Caki2 (cell line): Measurements from ENCODE around the gene HLA-DQA1. TPM values are rescaled to one million over a fixed set of nuclear protein-coding genes. Genes with fewer than 3 reads are reported as not detected.
"Not testable (repeated sequence)": the region's sequence is repeated elsewhere in the genome, so short reads cannot be mapped to it uniquely, and the experiment has no call there.

Experiments used
- DNase-seq: peaks from one replicate; pipeline ENCODE4 v3.0.0-alpha.2; 2015; ENCODE audit warnings: low read depth
- in situ Hi-C: cut with HindIII; loops from 2 replicates; pipeline ENCODE4 v1.10.0; 2016; ENCODE audit warnings: low sequenced_read_pairs, low pct_unique_long_range_greater_than_20kb, mixed read lengths
- total RNA-seq: library from RNA; depleted of rRNA; stranded (reverse); fragments of >200 nt; shearing (Covaris generic); gene quantifications from 2 replicates; pipeline ENCODE4 v1.2.3, GENCODE V29; 2014; ENCODE audit warnings: low replicate concordance; rRNA removed

HLA-DQA1 gene
- not detected in 2 replicates for total RNA-seq

DNA sequence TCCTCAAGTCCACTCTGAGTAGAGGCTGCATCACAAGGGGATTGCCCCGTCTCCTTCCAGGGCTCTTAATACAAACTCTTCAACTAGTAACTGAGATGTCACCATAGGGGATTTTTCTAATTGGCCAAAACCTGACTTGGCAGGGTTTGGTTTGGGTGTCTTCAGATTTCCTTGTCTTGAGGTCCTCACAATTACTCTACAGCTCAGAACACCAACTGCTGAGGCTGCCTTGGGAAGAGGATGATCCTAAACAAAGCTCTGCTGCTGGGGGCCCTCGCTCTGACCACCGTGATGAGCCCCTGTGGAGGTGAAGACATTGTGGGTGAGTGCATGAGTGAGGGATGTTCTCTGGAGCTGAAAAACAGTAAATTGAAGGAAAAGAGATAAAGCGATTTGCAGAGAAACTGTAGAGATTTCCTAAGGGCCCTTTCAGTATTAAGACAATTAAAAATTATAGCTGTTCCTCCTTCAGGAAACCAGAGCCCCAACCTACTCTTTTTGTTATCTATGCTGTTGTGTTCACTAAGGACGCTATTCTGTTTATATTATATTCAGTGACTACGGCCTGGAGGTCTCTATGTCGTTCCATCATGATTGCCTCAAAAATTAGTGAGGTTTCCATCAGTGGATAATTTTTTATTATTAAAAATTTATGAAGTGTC, at the start of gene HLA-DQA1:
Gene HLA-DQA1, plus strand, starts transcription at position 188 of the 662 bp plus-strand sequence. Its CDS starts 53 bp downstream, at position 241.
- in situ Hi-C loops = no loop called here
- no peak for DNase-seq

DNA sequence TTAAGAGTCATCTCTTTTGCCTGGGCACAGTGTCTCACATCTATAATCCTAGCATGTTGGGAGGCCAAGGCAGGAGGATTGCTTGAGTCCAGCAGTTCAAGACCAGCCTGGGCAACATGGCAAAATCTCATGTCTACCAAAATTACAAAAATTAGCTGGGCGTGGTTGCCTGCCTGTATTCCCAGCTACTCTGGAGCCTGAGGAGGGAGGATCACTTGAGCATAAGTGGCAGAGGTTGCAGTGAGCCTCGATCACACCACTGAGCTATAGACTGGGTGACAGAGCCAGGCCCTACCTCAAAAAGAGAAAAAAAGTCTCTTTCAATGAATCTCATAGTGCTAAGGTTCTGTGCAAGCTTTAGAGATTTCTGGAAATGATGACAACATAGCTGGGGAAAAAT, 49.0 kb upstream of the HLA-DQA1 start:
- no peak for DNase-seq
- in situ Hi-C loops = loop anchor here (10.0 kb wide), 1 partner anchor 63 kb away; no protein-coding TSS in a partner anchor

DNA sequence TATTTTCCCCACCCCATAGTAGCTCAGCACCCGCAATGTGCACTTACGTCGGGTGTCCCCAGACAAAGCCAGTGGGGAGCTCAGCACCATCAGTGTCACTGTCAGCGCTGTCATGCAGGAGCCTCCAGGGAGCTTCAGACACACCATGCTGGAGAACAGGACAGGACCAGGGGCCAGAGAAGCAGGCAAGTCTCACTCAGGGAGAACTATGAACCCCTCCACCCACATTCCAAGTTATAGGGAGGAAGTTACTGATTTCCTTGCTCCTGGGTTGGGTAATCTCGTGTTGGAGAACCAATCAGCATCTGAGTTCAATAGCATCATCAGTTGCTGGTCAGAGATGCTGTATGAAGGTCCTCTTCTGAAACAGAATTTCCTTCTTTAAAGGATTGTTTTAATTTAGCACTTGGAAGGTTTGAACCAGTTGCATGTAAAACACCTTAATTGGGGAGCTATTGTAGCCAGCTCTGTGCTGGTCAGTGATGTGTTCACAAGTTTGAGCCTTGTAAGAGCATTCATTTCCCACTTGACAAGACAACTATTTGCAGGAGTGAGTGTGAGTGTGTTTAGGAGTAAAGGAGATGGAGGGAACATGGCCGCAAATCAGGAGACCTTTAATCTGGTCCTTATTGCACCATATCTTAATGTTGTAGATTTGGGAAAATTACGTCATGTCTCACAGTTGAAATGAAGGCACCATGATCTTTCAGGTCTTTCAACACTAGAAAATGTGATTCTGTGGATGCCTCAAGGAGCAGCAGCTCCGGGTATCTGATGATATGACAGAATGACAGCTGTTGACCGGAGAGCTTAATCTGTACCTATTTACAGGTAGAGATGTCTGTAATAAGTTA, 47.4 kb upstream of the HLA-DQA1 start, which contains the start of gene HLA-DRB1:
Gene HLA-DRB1, minus strand, starts transcription at position 253 of the 854 bp plus-strand sequence. Its CDS starts 106 bp downstream, at position 147.
- in situ Hi-C loops = loop anchor here (10.0 kb wide), 1 partner anchor 65 kb away; no protein-coding TSS in a partner anchor
- peak; percentile 26 for DNase-seq

DNA sequence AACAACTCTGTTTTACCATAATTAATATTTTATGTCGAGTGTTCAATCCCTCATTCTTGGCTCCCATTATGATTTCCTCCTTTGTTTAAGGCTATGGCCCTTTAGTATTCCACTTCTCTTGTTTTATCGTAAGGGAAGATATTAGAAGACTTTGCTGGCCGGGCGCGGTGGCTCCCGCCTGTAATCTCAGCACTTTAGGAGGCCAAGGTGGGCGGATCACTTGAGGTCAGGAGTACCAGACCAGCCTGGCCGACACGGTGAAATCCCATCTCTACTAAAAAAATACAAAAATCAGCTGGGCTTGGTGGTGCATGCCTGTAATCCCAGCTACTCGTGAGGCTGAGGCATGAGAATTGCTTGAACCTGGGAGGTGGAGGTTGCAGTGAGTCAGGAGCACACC, 46.5 kb upstream of the HLA-DQA1 start:
- in situ Hi-C loops = not testable (repeated sequence)

DNA sequence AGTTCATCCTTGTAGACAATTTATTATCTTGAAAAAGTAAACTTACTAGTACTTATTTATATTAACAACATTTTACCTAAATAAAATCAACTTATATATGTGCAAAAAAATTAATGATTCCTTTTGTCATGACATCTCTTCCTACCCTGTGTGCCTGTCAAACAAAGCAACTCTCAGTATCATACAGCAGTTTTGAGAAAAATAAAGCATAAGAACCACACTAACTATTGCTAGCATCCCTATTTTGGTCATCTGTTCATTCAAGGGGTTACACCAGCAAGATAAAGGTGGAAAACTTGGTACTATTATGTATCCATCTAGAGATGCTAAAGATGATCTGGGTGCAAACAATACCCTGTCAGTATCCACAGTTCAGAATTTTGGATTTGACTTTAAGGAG, 40.2 kb upstream of the HLA-DQA1 start:
- in situ Hi-C loops = no loop called here
- DNase-seq = no peak

More for the DNA sequence above, 46.5 kb upstream of the HLA-DQA1 start:
- not testable (repeated sequence) for DNase-seq

DNA sequence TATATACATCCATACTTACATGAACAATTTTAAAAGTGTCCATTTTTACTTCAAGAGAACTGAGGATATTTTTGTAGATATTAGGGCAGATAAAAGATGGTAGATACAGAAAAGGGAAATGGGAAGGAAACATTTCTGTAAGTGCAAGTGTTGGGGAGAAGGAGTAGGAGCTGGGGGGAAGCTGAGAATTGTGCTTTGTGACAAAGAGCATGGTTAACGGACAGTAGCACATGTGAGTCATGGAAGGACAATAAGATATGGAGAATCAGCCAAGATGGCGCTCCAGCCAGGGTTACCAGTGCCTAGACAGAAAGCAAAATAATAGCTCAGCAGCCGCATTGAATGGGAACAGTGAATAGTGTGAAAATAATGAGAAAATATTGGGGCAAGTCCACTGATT, 34.8 kb upstream of the HLA-DQA1 start:
- in situ Hi-C loops = no loop called here
- DNase-seq = no peak

DNA sequence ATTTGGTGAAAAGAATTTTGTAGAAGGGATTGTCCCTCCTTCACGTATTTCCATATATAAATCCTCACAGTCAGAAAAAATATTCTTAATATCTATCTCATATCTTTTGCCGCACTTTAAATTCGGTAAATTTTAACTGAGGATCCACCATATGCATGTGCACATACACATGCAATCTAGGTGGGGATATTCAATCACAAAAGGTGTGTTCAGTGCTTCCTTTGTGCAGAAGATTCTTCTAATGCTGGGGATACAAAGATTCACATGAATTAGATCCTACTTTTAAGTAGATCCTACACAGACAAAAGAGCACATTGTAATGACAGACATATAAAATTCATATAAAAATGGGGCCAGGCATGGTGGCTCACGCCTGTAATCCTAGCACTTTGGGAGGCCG, 34.0 kb upstream of the HLA-DQA1 start:
- in situ Hi-C loops = no loop called here
- no peak for DNase-seq

DNA sequence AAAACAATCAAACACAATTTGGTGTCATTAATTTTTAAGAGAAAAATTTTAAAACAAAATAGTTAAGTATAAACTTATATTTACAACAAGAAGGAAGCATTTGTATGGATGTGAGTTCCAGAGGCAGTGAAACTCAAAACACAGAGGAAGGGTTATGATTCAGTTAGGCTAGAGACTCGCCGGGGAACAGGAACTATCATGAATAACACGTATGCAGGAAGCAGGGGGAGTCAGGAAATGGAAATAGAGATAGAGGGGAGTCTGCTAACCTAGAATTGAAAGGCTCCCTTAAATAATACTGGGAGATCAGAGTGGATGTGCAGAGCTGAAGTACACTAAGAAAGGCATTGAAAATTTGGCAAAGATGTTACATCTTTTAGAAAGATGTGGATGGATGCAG, 33.3 kb upstream of the HLA-DQA1 start:
- DNase-seq = no peak
- in situ Hi-C loops = no loop called here

DNA sequence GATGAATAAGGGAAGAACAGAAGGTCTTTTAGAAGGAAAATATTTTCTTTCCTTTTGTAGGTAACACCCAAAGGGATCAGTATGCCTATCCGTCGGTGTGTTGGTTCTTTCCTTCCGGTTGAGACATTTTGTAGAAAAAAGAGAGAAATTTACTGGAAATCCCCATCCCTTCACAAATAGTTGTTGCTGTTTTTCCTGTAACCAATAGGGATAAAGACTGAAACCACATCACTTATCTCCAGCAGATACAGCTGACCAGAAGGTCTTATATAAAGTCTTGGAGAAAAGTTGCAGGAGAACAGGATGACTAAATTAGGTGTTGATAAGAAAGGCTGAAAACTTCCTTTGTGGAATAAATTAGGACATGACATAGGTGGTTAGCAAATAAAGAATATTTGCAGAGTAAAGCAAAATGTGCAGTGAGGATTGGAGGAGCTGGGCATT, 32.8 kb upstream of the HLA-DQA1 start:
- DNase-seq = peak; percentile 23
- in situ Hi-C loops = no loop called here

DNA sequence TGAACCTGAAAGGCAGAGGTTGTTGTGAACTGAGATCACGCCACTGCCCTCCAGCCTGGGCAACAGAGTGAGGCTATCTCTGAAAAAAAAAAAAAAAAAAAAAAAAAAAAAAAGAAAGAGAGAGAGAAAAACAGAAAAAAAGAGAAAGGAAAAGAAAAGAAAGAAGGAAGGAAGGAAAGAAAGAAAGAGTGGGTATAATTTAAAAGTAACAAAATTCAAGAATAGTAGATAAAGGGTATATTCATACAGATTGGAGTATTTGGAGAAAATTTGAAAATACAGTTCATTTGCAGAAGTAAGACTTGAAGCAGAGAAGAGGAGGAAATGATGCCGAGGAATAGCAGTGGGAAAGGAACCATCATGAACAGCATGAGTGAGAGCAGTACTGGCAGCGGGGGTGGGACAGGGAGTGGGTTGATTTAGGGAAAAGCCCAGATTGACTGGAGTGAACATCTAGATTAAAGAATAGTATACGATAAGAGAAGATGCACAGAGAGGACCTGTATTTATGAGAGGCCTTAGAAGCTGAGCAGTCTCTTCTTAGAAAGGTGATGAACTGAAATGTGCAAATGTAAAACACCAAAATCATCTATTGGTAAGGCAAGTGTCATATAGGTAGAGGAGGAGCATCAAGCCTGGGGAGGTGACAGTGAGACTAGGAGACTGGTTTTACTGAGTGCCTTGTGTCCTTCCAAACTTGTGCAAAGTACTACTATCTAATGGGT, 29.8 kb upstream of the HLA-DQA1 start:
- in situ Hi-C loops = no loop called here
- no peak for DNase-seq

DNA sequence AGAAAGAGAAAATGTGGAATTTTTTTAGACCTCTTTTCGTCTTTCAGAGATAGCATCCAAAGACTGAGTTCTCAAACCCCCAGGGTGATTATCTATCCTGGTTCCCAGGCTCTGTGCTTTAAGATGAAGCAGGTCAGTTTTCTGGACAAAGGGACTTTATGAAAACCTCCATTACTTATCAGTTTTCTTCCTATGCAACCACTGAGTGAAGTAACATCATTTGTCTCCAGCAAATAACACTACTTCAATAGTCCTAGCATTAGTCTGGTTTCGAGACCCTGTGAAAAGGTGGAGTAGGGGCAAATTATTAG, 29.3 kb upstream of the HLA-DQA1 start:
- in situ Hi-C loops = no loop called here
- DNase-seq = no peak

DNA sequence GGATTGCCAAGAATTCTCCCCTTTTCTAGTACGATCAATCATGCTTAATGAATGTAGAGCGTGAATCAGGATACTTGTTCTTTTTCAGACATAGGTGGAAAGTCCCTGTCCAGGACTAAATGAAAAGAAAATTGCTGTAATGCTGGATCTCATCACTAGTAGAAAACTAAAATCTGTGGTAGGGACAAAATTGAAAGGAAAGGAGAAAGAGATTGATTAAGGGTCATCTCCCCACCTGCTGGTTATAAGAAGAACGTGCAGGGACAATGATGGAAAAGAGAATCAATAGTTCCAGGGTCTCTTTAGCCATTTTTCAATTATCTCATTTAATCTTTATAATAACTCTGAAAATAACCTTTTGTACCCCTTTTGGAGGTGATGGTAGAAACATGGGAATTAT, 28.8 kb upstream of the HLA-DQA1 start:
- no peak for DNase-seq
- in situ Hi-C loops = no loop called here

DNA sequence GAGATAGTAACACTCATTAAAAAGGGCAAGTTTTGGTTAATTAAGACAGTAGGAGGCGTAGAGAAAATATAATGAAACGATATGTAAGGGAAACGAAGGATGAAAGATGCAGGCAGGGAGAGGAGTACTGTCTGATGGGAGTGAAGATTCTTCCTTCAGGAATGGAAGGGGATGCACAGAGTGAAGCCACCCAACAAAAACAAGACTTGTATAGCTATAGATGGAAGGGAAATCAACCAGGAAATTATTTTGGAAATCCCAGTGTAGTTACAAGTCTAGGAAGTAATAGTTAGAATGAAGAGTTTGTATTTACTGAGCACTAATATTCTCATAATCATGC, 27.8 kb upstream of the HLA-DQA1 start:
- DNase-seq = no peak
- in situ Hi-C loops = no loop called here

DNA sequence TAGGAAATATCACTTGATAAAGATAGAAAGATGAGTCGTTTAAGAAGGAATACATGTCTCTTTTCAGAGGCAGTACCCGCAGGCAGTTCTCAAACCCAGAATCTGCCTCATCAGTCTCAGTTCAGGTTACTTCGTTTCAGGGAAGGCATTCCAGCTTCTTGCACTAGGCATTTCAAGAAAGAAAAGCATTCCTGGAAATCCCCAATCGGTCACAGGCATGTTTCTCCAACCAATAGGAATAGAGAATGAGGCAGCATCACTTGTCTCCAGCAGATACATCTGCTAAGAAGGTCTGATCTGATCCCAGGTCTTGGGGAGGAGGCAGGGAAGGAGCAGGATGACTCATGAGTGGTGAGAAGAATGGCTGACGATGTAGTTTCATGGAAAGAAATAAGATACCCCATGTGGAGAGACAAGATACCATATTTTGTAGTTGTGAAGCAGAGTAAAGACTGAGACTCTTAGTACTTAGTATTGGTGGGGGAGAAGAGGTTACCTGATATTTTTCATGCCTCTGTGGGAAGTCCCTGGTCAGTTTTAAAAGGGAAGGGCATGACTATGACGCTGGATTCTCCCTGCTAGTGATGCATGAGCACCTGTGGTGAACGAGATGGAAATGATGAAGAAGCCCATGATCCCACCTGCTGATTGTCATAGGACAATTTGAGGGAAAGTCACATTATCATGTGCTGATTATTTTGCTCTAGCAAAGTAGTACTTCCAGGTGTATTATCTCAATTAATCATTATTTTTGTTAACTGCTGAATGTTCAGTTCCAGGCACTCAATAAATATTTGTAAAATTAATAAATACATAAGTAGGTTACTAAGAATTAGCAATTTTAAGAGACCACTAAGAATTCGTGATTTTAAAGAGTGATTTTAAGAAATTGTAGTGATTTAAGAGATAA, 27.2 kb upstream of the HLA-DQA1 start:
- DNase-seq = peak; percentile 98
- in situ Hi-C loops = no loop called here

DNA sequence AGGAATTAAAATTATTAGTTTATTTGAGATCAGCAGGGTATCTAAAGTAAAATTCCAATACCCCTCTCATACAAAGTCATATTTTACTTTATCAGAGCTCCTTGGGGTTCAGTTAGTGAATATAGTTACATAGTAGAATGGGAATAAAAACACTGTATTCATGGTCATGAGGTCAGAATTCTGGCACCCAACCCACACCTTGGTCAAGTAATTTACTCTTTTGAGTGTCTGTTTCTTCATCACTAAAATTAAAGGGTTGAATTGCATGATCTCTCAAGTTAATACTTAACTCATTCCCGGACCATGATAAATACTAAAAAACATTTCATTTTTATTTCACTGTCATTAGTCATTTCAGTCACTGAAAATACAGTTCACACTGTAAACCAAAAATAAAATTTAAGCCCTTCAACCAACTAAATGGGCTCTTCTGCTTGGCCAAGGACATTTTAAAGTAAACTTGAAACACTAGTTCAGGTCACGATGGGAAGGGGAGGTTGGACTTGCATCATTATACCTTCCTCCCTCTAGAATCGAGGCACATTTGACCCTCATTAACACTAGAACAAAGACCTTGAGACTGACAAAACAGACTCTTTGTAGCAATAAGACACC, 26.4 kb upstream of the HLA-DQA1 start:
- in situ Hi-C loops = no loop called here
- no peak for DNase-seq

DNA sequence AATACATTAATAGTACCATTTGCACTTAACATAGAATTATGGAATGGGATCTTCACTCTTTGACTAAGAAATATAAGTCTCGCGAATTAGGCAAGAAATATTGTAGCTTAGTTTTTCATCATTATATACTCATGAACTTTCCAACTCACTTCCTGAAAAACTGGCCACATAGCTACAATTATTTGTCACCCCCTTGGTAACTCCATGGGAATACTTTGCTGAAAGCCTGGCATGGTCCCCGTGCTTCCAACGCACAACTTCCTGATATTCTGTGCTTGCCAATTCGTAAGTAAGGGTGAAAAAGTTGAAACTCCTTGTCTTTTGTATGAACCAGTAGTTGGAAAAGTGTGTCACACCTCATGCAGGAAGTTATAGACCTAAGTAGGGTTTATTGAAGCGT, 23.7 kb upstream of the HLA-DQA1 start:
- in situ Hi-C loops = no loop called here
- DNase-seq = no peak

DNA sequence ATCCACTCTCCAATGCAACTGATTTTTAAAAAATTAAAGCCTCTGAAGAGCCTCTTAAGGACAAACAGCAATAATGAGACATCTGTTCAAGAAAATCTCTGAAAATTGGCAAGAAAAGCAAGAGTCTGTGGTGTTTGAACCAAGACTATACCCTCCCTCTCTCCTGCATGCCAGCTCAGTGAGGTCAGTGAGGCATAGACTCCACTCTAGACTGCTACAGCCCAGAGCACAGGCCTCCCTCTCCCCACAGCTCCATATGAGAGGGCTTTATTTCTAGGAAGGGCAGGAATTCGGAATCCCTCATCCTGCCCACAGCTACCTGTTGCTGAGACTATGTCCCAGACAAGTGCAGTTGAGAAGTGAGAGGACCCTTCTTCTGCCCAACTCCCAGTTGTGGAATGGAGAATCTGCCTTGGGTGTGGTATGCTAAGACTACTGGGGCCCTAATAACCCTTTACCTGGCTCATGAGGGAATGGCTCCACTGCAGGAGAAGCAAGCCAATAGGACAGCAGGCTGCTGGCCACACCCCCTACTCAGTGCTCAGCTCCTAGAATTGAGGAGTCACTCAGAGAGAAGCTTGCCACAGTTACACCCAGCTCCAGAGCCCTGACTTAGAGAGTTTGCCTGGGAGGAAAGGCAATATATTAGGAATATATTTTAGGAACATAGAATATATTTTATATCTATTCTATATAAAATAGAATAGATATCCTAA, 22.7 kb upstream of the HLA-DQA1 start:
- in situ Hi-C loops = no loop called here
- no peak for DNase-seq
